HS-5 (cell line): Measurements from ENCODE around the gene CD151.

Experiments used
- DNase-seq: peaks from one replicate; pipeline ENCODE4 v3.0.0-alpha.2; 2012; ENCODE audit warnings: low read depth

The CD151 gene

GRCh38 chr11:858053-858761 lies 25.5 kb downstream of the CD151 start:
- DNase-seq = no peak

DNA sequence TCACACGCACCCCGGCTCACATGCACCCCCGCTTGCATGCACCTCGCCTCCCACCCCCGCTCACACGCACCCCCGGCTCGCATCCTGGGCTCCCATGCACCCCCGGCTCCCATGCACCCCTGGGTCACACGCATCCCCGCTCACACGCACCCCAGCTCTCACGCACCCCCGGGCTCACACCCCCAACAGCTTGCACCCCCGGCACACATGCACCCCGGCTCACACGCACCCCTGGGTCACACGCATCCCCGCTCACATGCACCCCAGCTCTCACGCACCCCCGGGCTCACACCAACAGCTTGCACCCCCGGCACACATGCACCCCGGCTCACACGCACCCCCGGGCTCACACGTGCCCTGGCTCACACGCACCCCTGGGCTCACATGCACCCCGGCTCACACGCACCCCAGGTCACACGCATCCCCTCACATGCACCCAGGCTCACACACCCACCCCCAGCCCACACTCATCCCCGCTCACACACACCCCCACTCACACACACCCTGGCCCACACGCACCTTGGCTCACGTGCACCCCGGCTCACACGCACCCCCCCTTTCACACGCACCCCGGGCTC lies 26.1 kb downstream of the CD151 start:
- DNase-seq = no peak

DNA sequence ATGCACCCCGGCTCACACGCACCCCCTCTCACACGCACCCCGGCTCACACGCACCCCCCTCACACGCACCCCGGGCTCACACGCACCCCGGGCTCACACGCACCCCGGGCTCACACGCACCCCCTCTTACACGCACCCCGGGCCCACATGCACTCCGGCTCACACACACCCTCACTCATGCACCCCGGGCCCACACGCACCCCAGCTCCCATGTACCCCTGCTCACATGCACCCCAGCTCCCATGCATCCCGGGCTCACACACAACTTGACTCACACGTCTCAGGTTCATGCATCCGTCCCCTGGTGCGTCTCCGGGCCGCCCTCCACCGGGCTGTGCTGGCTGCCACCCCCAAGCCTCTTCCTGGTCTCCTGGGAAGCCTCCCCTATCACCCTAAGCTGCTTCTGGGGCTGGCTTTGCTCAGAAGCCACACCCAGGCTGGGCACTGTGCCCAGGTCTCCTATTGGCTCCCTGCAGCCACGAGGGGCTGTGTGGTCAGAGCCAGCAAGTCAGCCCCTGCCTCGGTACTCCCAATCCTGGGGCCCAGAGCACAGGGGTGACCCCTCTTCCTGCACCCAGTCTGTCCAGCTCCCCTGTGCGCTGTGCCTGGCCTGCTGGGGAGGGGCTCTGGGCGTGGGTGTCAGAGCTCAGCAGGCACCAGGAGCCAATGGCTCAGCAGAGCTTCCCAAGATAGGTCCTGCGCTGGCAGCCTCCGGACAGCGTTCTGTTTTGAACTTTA lies 26.8 kb downstream of the CD151 start:
- no peak for DNase-seq

- DNase-seq = no peak
Observed at GRCh38 chr11:860234-861104, 27.7 kb downstream of the CD151 start.

DNA sequence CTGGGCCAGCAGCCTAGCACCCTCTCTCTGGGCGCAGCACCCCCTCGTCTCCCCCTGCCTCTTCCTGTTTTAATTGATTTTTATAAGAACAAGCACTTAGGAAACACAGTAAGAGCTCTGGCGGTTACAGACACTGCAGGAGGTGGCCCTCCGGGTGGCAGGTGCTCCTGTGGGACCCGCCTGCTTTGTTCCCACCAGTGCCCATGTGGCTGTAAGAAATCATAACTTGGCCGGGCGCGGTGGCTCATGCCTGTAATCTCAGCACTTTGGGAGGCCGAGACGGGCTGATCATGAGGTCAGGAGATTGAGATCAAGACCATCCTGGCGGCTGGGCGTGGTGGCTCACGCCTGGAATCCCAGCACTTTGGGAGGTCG lies 28.3 kb downstream of the CD151 start:
- DNase-seq = no peak

DNA sequence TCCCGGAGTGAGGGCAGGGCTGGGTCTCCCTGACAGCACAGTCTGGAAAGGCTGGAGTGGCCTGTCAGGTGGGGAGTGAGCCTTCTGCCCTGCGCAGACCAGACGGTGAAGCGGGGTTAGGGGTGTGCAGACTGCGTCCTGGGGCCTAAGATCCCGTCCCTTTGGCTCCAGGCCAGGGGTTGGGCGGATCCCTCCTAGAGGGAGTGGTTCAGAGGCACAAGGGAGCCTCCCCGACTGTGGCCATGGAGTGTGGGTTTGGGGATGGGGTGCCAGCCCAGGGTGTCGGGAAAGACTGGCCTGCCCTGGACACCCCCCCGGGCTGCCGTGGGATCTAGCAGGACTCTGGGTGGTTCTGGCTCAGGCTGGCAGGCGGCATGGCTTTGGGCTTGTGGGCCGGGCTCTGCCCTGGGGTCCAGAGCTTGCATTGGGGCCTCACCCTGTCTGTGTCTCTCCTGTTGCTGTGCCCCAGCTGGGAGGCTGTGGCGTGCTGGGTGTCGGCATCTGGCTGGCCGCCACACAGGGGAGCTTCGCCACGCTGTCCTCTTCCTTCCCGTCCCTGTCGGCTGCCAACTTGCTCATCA lies 29.4 kb downstream of the CD151 start:
- DNase-seq = no peak

DNA sequence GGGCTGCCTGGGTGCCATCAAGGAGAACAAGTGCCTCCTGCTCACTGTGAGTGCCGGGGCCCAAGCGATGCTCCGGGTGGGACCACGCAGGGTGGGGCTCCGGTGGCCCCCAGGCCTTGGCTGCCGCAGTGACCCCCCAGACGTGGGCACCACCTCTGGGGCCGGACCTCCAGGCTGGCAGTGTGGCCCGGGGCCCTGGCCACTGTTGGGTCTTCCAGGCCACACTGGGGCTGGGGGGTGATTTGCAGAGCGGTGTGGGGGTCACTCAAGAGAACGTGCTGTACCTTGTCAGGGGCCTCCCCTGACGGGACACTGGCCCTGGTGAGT lies 29.9 kb downstream of the CD151 start:
- DNase-seq = no peak

- no peak for DNase-seq
Observed at GRCh38 chr11:863023-863909, 30.5 kb downstream of the CD151 start.

- no peak for DNase-seq
Observed at GRCh38 chr11:863910-864827, 31.4 kb downstream of the CD151 start.

DNA sequence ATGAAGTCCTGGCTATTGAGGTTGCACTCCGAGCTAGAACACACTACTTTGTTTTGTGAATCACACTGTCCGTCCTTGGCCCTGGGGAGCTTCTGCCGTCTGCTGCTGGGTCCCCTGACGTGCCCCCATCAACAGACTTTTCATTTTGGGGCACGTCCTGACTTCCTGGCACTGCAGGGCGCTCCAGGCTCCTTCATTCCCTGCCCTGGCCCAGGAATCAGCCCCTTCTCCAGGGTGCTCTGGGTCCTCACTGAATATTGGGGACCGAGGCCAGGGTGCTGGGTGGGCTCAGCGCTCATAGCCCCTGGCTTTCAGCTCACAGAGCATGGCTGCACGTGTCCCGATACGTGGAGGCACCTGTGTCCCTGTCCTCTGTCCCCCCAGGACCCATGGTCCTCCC lies 32.1 kb downstream of the CD151 start:
- DNase-seq = no peak

DNA sequence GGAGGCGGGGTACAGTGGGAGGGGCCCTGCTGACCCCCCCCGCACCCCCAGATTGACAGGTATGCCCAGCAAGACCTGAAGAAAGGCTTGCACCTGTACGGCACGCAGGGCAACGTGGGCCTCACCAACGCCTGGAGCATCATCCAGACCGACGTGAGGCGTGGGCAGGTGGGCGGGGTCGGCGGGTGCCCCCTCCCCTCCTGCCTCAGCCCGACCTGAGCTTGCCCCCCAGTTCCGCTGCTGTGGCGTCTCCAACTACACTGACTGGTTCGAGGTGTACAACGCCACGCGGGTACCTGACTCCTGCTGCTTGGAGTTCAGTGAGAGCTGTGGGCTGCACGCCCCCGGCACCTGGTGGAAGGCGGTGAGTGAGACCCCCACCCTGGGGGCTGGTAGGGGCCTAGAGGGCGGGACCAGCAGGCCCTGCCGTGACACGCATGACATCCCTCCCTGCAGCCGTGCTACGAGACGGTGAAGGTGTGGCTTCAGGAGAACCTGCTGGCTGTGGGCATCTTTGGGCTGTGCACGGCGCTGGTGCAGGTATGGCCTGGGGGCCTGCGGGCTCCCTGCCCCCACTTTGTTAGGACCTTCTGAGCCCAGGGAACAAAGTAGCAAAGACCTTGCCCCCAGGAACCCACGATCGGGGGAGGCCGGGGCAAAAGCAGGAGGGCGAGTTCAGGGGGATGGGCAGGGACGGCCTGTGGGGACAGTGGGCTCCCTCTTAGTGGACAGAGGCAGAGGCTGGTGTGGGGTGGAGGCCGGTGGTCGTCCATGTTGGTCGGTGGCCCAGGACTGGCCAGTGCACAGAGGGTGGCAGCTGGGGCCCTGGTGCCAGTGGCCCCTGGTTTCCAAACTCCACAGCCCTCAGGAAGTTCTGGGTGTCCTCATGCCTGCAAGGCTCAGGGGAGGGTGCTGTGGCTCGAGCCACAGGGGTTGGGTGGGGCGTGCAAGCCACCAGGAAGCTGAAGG lies 33.0 kb downstream of the CD151 start:
- DNase-seq = no peak

GRCh38 chr11:866481-866880 lies 33.7 kb downstream of the CD151 start:
- DNase-seq = no peak

DNA sequence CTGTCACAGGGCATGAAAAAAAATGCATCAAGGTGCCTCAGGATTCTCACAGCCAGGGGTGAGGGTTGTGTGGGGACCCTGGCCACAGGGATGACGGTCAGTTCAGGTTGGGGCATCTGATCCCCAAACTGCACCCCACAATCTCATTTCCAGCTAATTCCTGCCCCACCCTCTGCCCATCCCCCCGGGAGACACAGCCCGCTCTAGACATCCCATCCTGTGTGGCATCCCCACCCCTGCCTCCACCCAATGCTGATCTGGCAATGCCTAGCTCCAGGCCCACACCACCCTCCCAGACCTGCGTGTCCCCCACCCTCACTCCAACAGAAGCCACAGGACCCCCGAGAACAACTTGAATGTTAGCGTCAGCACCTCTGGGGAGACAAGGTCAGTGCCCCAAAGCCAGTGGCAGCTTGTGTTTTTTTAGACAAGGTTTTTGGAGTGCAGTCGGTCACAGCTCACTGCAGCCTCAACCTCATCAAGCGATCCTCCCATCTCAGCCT lies 35.2 kb downstream of the CD151 start:
- DNase-seq = no peak

- DNase-seq = no peak
Observed at GRCh38 chr11:868394-868793, 35.6 kb downstream of the CD151 start.

GRCh38 chr11:868802-869201 lies 36.0 kb downstream of the CD151 start:
- no peak for DNase-seq

GRCh38 chr11:869399-870126 lies 36.8 kb downstream of the CD151 start:
- DNase-seq = no peak

DNA sequence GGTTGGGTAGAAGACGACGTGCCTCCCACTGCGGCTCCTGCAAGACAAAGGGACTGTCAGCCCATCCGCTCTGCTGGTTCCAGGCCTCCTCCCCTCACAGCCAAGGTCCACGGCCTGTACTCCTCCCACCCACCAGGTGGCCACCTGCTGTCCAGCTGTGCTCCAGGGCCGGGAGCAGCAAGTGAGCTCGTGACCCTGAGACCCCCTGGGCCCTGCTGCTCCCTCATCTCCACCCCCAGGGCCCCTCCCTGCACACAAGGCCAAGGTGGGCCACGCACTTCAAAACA lies 37.3 kb downstream of the CD151 start:
- no peak for DNase-seq

DNA sequence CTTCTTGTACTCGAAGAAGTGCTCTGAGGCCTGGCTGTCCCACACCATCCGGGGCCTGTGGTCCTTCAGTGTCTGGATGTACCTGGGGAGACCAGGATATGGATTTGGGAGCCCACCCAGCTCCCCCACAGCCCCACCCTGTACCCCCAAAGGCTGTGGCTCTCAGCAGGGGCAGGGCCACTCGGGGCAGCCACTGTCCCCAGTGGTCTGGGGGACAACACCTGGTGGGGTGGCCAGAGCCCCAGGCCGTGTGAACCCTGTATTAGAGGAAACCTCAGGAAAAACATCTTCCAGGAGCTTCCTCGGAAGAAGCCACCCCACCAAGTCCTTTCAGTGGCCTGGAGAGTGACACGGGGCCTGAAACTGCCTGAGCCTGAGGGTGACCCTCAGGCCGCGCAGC lies 37.7 kb downstream of the CD151 start:
- DNase-seq = no peak
